ENCODE results near the gene COG2.

Gene COG2

GRCh38 chr1:230725256-230726012, 83.2 kb downstream of the COG2 start:
- no peak for DNase-seq

GRCh38 chr1:230728710-230729392, 86.6 kb downstream of the COG2 start:
- DNase-seq = no peak

- DNase-seq = no peak
These were observed 88.7 kb downstream of the COG2 start for GRCh38 chr1:230730977-230731376.

GRCh38 chr1:230735447-230735846, 93.2 kb downstream of the COG2 start:
- no peak for DNase-seq

- no peak for DNase-seq
These were observed 95.5 kb downstream of the COG2 start for GRCh38 chr1:230737622-230738262.

- DNase-seq = no peak
These were observed 97.4 kb downstream of the COG2 start for GRCh38 chr1:230739564-230740290.

Data from amniotic stem cell (primary cell).